ENCODE results near the gene ACER2. TPM values are rescaled to one million over a fixed set of nuclear protein-coding genes. Genes with fewer than 3 reads are reported as not detected.

The ACER2 gene
- total RNA-seq, 1 donor from 2014 or later = 30.5 TPM

- Mint-ChIP-seq H3K9me3 (ENCODE audit: unreplicated experiment) (peaks cover 2% of the 10 kb centered on the region), H3K4me1 (ENCODE audit: low read depth, unreplicated experiment) (peaks cover 8% of the 10 kb centered on the region), H3K36me3 (ENCODE audit: unreplicated experiment) (no peaks in the 10 kb centered on the region), H3K4me3 (ENCODE audit: unreplicated experiment) (no peak overlapping the region), H3K27me3 (ENCODE audit: unreplicated experiment) (no peaks in the 10 kb centered on the region), H3K27ac (ENCODE audit: unreplicated experiment) (no peak overlapping the region)
- TF ChIP-seq CTCF (IDR thresholded peaks at IDR 0.05; ENCODE audit: partially characterized antibody, unreplicated experiment) = no peak
- no peak for DNase-seq
Observed at GRCh38 chr9:19488721-19489120, 79.9 kb downstream of the ACER2 start.

GRCh38 chr9:19490269-19490668 is 81.5 kb downstream of the ACER2 start:
- no peak for DNase-seq
- H3K4me3 Mint-ChIP-seq (ENCODE audit: unreplicated experiment) = no peak overlapping the region
- no peak for TF ChIP-seq CTCF (IDR thresholded peaks at IDR 0.05; ENCODE audit: partially characterized antibody, unreplicated experiment)
- no peaks in the 10 kb centered on the region for H3K27me3 Mint-ChIP-seq (ENCODE audit: unreplicated experiment)
- peaks cover 2% of the 10 kb centered on the region for H3K9me3 Mint-ChIP-seq (ENCODE audit: unreplicated experiment)
- no peaks in the 10 kb centered on the region for H3K36me3 Mint-ChIP-seq (ENCODE audit: unreplicated experiment)
- no peak overlapping the region for H3K27ac Mint-ChIP-seq (ENCODE audit: unreplicated experiment)
- peaks cover 12% of the 10 kb centered on the region for H3K4me1 Mint-ChIP-seq (ENCODE audit: low read depth, unreplicated experiment)

- H3K27ac Mint-ChIP-seq (ENCODE audit: unreplicated experiment) = no peak overlapping the region
Observed at GRCh38 chr9:19490828-19491227, 82.0 kb downstream of the ACER2 start.

GRCh38 chr9:19492775-19493173 is 84.0 kb downstream of the ACER2 start:
- H3K9me3 Mint-ChIP-seq (ENCODE audit: unreplicated experiment) = peaks cover 2% of the 10 kb centered on the region
- H3K36me3 Mint-ChIP-seq (ENCODE audit: unreplicated experiment) = no peaks in the 10 kb centered on the region
- DNase-seq = no peak
- no peak overlapping the region for H3K4me3 Mint-ChIP-seq (ENCODE audit: unreplicated experiment)
- peaks cover 13% of the 10 kb centered on the region for H3K4me1 Mint-ChIP-seq (ENCODE audit: low read depth, unreplicated experiment)
- H3K27ac Mint-ChIP-seq (ENCODE audit: unreplicated experiment) = no peak overlapping the region
- no peaks in the 10 kb centered on the region for H3K27me3 Mint-ChIP-seq (ENCODE audit: unreplicated experiment)
- TF ChIP-seq CTCF (IDR thresholded peaks at IDR 0.05; ENCODE audit: partially characterized antibody, unreplicated experiment) = no peak

More at GRCh38 chr9:19490828-19491227, 82.0 kb downstream of the ACER2 start:
- Mint-ChIP-seq H3K9me3 (ENCODE audit: unreplicated experiment) (peaks cover 2% of the 10 kb centered on the region), H3K4me1 (ENCODE audit: low read depth, unreplicated experiment) (peaks cover 13% of the 10 kb centered on the region), H3K27me3 (ENCODE audit: unreplicated experiment) (no peaks in the 10 kb centered on the region), H3K36me3 (ENCODE audit: unreplicated experiment) (no peaks in the 10 kb centered on the region), H3K4me3 (ENCODE audit: unreplicated experiment) (no peak overlapping the region)
- no peak for TF ChIP-seq CTCF (IDR thresholded peaks at IDR 0.05; ENCODE audit: partially characterized antibody, unreplicated experiment)
- no peak for DNase-seq

- peak; percentile 66 for DNase-seq
- no peaks in the 10 kb centered on the region for H3K27me3 Mint-ChIP-seq (ENCODE audit: unreplicated experiment)
- peaks cover 13% of the 10 kb centered on the region for H3K4me1 Mint-ChIP-seq (ENCODE audit: low read depth, unreplicated experiment)
- H3K9me3 Mint-ChIP-seq (ENCODE audit: unreplicated experiment) = peaks cover 2% of the 10 kb centered on the region
- H3K27ac Mint-ChIP-seq (ENCODE audit: unreplicated experiment) = no peak overlapping the region
- H3K4me3 Mint-ChIP-seq (ENCODE audit: unreplicated experiment) = no peak overlapping the region
- H3K36me3 Mint-ChIP-seq (ENCODE audit: unreplicated experiment) = no peaks in the 10 kb centered on the region
- TF ChIP-seq CTCF (IDR thresholded peaks at IDR 0.05; ENCODE audit: partially characterized antibody, unreplicated experiment) = peak; percentile 81
Observed at GRCh38 chr9:19493174-19493811, 84.5 kb downstream of the ACER2 start.

All from glutamatergic neuron (in vitro differentiated cells).